H1 (cell line): ENCODE results near the gene OVCA2. TPM values are rescaled to one million over a fixed set of nuclear protein-coding genes. Genes with fewer than 3 reads are reported as not detected.

Source experiments
- CTCF ChIA-PET: fragments of 300-600 bp; sonication (Branson Sonifier 250); formaldehyde crosslinking; loops from one replicate; lab custom pipeline; 2021; ENCODE audit not compliant: partially characterized antibody; lab: Charles Lee
- POLR2A ChIA-PET: fragments of 300-600 bp; sonication (Branson Sonifier 250); formaldehyde crosslinking; loops from one replicate; lab custom pipeline; 2021; ENCODE audit warnings: inconsistent platforms; ENCODE audit not compliant: partially characterized antibody; lab: Charles Lee
- DNase-seq, 2 experiments: peaks; one replicate each; pipeline versions ENCODE4 v3.0.0 to v3.0.0-alpha.2; 2010 to 2022; ENCODE audit warnings: low spot score in 2 of 2, low read depth in 1 of 2, mixed read lengths in 1 of 2
- FAIRE-seq: peaks from 2 replicates; lab custom pipeline; 2011; peaks lifted over from hg19 to GRCh38; lab: Jason Lieb, UNC
- H2AFZ ChIP-seq: 2 replicates; pipeline ENCODE4 v1.8.1; 2012; ENCODE audit warnings: low read length, inconsistent platforms
- H2AK5ac ChIP-seq: 2 replicates; pipeline ENCODE4 v1.6.1; 2013; ENCODE audit warnings: low read depth, low read length
- H2BK120ac ChIP-seq: replicated peaks from 2 replicates; pipeline ENCODE3; 2013; ENCODE audit warnings: low read depth, low read length, inconsistent platforms
- H2BK12ac ChIP-seq: 2 replicates; pipeline ENCODE4 v1.6.1; 2013; ENCODE audit warnings: low read depth, low read length
- H2BK15ac ChIP-seq: 2 replicates; pipeline ENCODE4 v1.6.1; 2013; ENCODE audit warnings: low read length
- H2BK20ac ChIP-seq: 2 replicates; pipeline ENCODE4 v1.6.1; 2013; ENCODE audit warnings: low read length
- H2BK5ac ChIP-seq: 2 replicates; pipeline ENCODE4 v1.6.1; 2013; ENCODE audit warnings: low read depth, low read length
- H3K14ac ChIP-seq: 2 replicates; pipeline ENCODE4 v1.6.1; 2013; ENCODE audit warnings: inconsistent platforms; ENCODE audit not compliant: insufficient read length
- H3K18ac ChIP-seq: 2 replicates; pipeline ENCODE4 v1.6.1; 2013; ENCODE audit warnings: low read length; ENCODE audit errors: extremely low read depth
- H3K23ac ChIP-seq: 2 replicates; pipeline ENCODE4 v1.6.1; 2013; ENCODE audit warnings: inconsistent platforms; ENCODE audit not compliant: insufficient read length
- H3K23me2 ChIP-seq: 2 replicates; pipeline ENCODE4 v1.6.1; 2013; ENCODE audit warnings: low read depth, low read length
- H3K27ac ChIP-seq: 2 replicates; pipeline ENCODE4 v1.6.1; 2011; ENCODE audit warnings: low read depth, low read length, inconsistent platforms
- H3K27me3 ChIP-seq, 4 experiments: replicated peaks in 1 of 4; 1 replicate in 1 of 4; 2 replicates in 3 of 4; pipeline versions ENCODE4 v1.6.1 to v1.8.1; 2011 to 2013; ENCODE audit warnings: low read length in 3 of 4, mild to moderate bottlenecking in 3 of 4, inconsistent platforms in 2 of 4, mixed read lengths in 2 of 4, moderate library complexity in 1 of 4; ENCODE audit not compliant: control insufficient read depth in 3 of 4, insufficient read depth in 3 of 4; ENCODE audit errors: extremely low read depth in 1 of 4
- H3K36me3 ChIP-seq, 4 experiments: 2 replicates each; pipeline versions ENCODE4 v1.6.1 to v1.8.1; 2011 to 2013; ENCODE audit warnings: mild to moderate bottlenecking in 4 of 4, low read length in 3 of 4, moderate library complexity in 2 of 4, control low read depth in 1 of 4, inconsistent platforms in 1 of 4; ENCODE audit not compliant: insufficient read depth in 4 of 4, control insufficient read depth in 2 of 4
- H3K4ac ChIP-seq: replicated peaks from 2 replicates; pipeline ENCODE3; 2013; ENCODE audit warnings: low read length, low read depth, mixed read lengths, inconsistent platforms; ENCODE audit not compliant: insufficient read length
- H3K4me1 ChIP-seq, 4 experiments: replicated peaks in 1 of 4; 1 replicate in 1 of 4; 2 replicates in 3 of 4; pipeline versions ENCODE4 v1.6.1 to v1.8.1; 2011 to 2013; ENCODE audit warnings: low read length in 3 of 4, inconsistent platforms in 2 of 4, mixed read lengths in 1 of 4; ENCODE audit not compliant: insufficient read depth in 4 of 4, control insufficient read depth in 3 of 4
- H3K4me2 ChIP-seq, 2 experiments: 2 replicates each; pipeline versions ENCODE4 v1.6.1 to v1.8.1; 2011 to 2013; ENCODE audit warnings: low read depth in 2 of 2, low read length in 2 of 2, control low read depth in 1 of 2, inconsistent platforms in 1 of 2, mild to moderate bottlenecking in 1 of 2; ENCODE audit not compliant: insufficient read depth in 1 of 2
- H3K4me3 ChIP-seq, 4 experiments: fragments of 200-600, 300-600 bp in 1 of 4; sonication (generic), shearing (Covaris generic), sonication (Bioruptor Twin) in 1 of 4; 2 replicates each; pipeline versions ENCODE4 v1.5.1 to v1.8.1; 2011 to 2016; ENCODE audit warnings: low read length in 4 of 4, low read depth in 3 of 4, control low read depth in 2 of 4, inconsistent platforms in 2 of 4, mild to moderate bottlenecking in 2 of 4, mixed read lengths in 1 of 4, moderate library complexity in 1 of 4; ENCODE audit not compliant: insufficient read depth in 2 of 4; ENCODE audit errors: extremely low read depth in 1 of 4
- H3K56ac ChIP-seq: replicated peaks from 2 replicates; pipeline ENCODE3; 2013; ENCODE audit warnings: low read depth, mild to moderate bottlenecking, mixed read lengths, low read length, inconsistent platforms; ENCODE audit not compliant: insufficient read length
- H3K79me1 ChIP-seq: 2 replicates; pipeline ENCODE4 v1.6.1; 2013; ENCODE audit warnings: low read depth, low read length, control low read depth
- H3K79me2 ChIP-seq, 2 experiments: 2 replicates each; pipeline versions ENCODE4 v1.6.1 to v1.8.1; 2012 to 2013; ENCODE audit warnings: low read length in 2 of 2, mild to moderate bottlenecking in 2 of 2, inconsistent platforms in 1 of 2; ENCODE audit not compliant: insufficient read depth in 2 of 2, control insufficient read depth in 1 of 2
- H3K9ac ChIP-seq, 4 experiments: replicated peaks in 1 of 4; 1 replicate in 1 of 4; 2 replicates in 3 of 4; pipeline versions ENCODE4 v1.6.1 to v1.8.1; 2011 to 2013; ENCODE audit warnings: low read depth in 3 of 4, low read length in 3 of 4, control low read depth in 2 of 4, mild to moderate bottlenecking in 2 of 4, moderate library complexity in 2 of 4, inconsistent platforms in 1 of 4; ENCODE audit errors: extremely low read depth in 1 of 4
- H3K9me3 ChIP-seq, 2 experiments: 2 replicates each; pipeline versions ENCODE4 v1.6.1 to v1.8.1; 2012 to 2013; ENCODE audit warnings: mild to moderate bottlenecking in 2 of 2, moderate library complexity in 2 of 2, control low read depth in 1 of 2, inconsistent platforms in 1 of 2, low read depth in 1 of 2, low read length in 1 of 2, mixed read lengths in 1 of 2; ENCODE audit not compliant: insufficient read depth in 2 of 2
- H4K20me1 ChIP-seq, 2 experiments: replicated peaks in 1 of 2; 2 replicates each; pipeline versions ENCODE3 to v1.8.1; 2011 to 2013; ENCODE audit warnings: inconsistent platforms in 2 of 2, low read length in 2 of 2, mild to moderate bottlenecking in 1 of 2; ENCODE audit not compliant: insufficient read depth in 2 of 2, control insufficient read depth in 1 of 2
- H4K5ac ChIP-seq: 2 replicates; pipeline ENCODE4 v1.6.1; 2013; ENCODE audit warnings: low read length, low read depth, mixed read lengths, inconsistent platforms; ENCODE audit not compliant: insufficient read length
- H4K8ac ChIP-seq: 2 replicates; pipeline ENCODE4 v1.8.0; 2013; ENCODE audit warnings: mild to moderate bottlenecking, moderate library complexity, low read length, inconsistent platforms; ENCODE audit not compliant: insufficient read depth; ENCODE audit errors: extremely low read depth
- H4K91ac ChIP-seq: replicated peaks from 2 replicates; pipeline ENCODE3; 2013; ENCODE audit warnings: low read length, mixed read lengths, inconsistent platforms; ENCODE audit not compliant: insufficient read length
- CREB1 ChIP-seq: IDR thresholded peaks from 2 replicates; pipeline ENCODE4 v1.6.1; 2012; ENCODE audit warnings: inconsistent platforms
- HDAC2 ChIP-seq, 2 experiments: fragments of 300-600 bp in 1 of 2; sonication (generic) in 1 of 2; IDR thresholded peaks; 2 replicates each; pipeline ENCODE4 v1.6.1; 2011 to 2012; ENCODE audit warnings: low read depth in 2 of 2, low read length in 2 of 2, mild to moderate bottlenecking in 2 of 2, moderate library complexity in 2 of 2, borderline replicate concordance in 1 of 2, inconsistent platforms in 1 of 2
- NANOG ChIP-seq: IDR thresholded peaks from 2 replicates; pipeline ENCODE4 v1.6.1; 2011; ENCODE audit warnings: low read length, low read depth, mild to moderate bottlenecking, inconsistent platforms; ENCODE audit not compliant: insufficient read depth, poor library complexity, severe bottlenecking
- SUZ12 ChIP-seq: fragments of 200-600 bp; sonication (generic); IDR thresholded peaks from 2 replicates; pipeline ENCODE4 v1.6.1; 2012; ENCODE audit warnings: mild to moderate bottlenecking, inconsistent platforms, low read length, moderate library complexity, mixed read lengths
- WGBS, 2 experiments: shearing (Covaris generic) in 1 of 2; methylation state at CpG; one replicate each; pipeline versions ENCODE4 v1.1.6 to v1.1.7; 2013 to 2015; ENCODE audit warnings: low lambda C conversion rate in 2 of 2, mixed read lengths in 2 of 2, inconsistent platforms in 1 of 2, low coverage in 1 of 2, missing lambda C conversion rate in 1 of 2; ENCODE audit not compliant: insufficient replicate concordance in 2 of 2, insufficient coverage in 1 of 2, insufficient read length in 1 of 2; ENCODE audit errors: extremely low coverage in 1 of 2, missing lambda C conversion rate in 1 of 2; 5-methylcytosine and 5-hydroxymethylcytosine counted together
- polyA plus RNA-seq, 7 experiments: library from polyadenylated mRNA; depleted of rRNA in 3 of 7; stranded (reverse) in 5 of 7; unstranded in 2 of 7; fragments of >200 nt in 5 of 7; fragments of 200-250 nt in 2 of 7; gene quantifications; 1 replicate in 5 of 7; 2 replicates in 1 of 7; 4 replicates in 1 of 7; pipeline versions ENCODE4 v1.2.1 to v1.2.3, GENCODE V29; 2011 to 2013; ENCODE audit warnings: missing spikeins in 2 of 7, mixed read lengths in 2 of 7
- total RNA-seq: library from RNA; stranded (reverse); fragmentation: NEBNext Ultra II Directional; extraction: Animal tissue kit (Norgen Biotek cat#: 25700); gene quantifications from 2 replicates; pipeline ENCODE4 v1.2.1, GENCODE V29; 2021

Gene OVCA2
- total and polyA plus RNA-seq, 2 of the 8 experiments (the other 6 are each of a cell fraction or from before 2014, with no cell fraction given): 15.3 to 37.0 TPM

GRCh38 chr17:2067048-2067561, 25.3 kb downstream of the OVCA2 start:
- H2AFZ ChIP-seq: no peak overlapping the region
- no peaks in the 10 kb centered on the region for H3K79me1 ChIP-seq
- no peak overlapping the region for H3K56ac ChIP-seq
- no peaks in the 10 kb centered on the region for H3K79me2 ChIP-seq
- H2BK12ac ChIP-seq: no peak overlapping the region
- no peaks in the 10 kb centered on the region for H3K23me2 ChIP-seq
- POLR2A ChIA-PET: interaction anchor here (1.4 to 1.9 kb wide), 2 partner anchors 8 to 178 kb away, joined by 4 read pairs; no protein-coding TSS in a partner anchor
- CTCF ChIA-PET: interaction anchor here (0.7 to 11.7 kb wide), 12 partner anchors 10 to 178 kb away, joined by 3 to 122 read pairs (median 4); partner anchors contain the start of gene HIC1
- H3K4ac ChIP-seq: no peak overlapping the region
- TF ChIP-seq HDAC2 (IDR thresholded peaks at IDR 0.05; ENCODE audit: borderline replicate concordance in 1 of 2, low read depth in 2 of 2, low read length in 2 of 2): no peak
- TF ChIP-seq CREB1: no peak
- no peak for TF ChIP-seq SUZ12
- TF ChIP-seq NANOG: no peak
- no peak overlapping the region for H2BK5ac ChIP-seq
- no peak overlapping the region for H3K23ac ChIP-seq
- no peak overlapping the region for H2BK15ac ChIP-seq
- DNase-seq: no peak
- no peak overlapping the region for H3K14ac ChIP-seq
- no peak for FAIRE-seq
- H4K8ac ChIP-seq: no peak overlapping the region
- H3K18ac ChIP-seq: no peak overlapping the region
- no peak overlapping the region for H3K4me3 ChIP-seq
- H3K4me2 ChIP-seq: no peak overlapping the region
- no peak overlapping the region for H2BK20ac ChIP-seq
- H4K91ac ChIP-seq: no peak overlapping the region
- peaks cover 0 to 20% (median 13%) of the 10 kb centered on the region in 4 experiments; a peak in 6 of 7 replicates for H3K4me1 ChIP-seq
- H3K27ac ChIP-seq: no peak overlapping the region
- H4K5ac ChIP-seq: no peak overlapping the region
- no peak overlapping the region for H2BK120ac ChIP-seq
- WGBS, 2 experiments: 92% methylated on average over 14 of the region's 14 CpGs; no CpG with 5 or more reads in 1 of the 2 experiments
- H4K20me1 ChIP-seq: peaks cover 6 to 9% of the 10 kb centered on the region in 2 experiments
- peaks cover 0 to 4% (median 0%) of the 10 kb centered on the region in 4 experiments; a peak in 1 of 8 replicates for H3K36me3 ChIP-seq
- H2AK5ac ChIP-seq: no peak overlapping the region
- H3K9me3 ChIP-seq: no peaks in the 10 kb centered on the region
- no peaks in the 10 kb centered on the region for H3K27me3 ChIP-seq
- no peak overlapping the region for H3K9ac ChIP-seq
